ENCODE results near the gene IGF1R.
"Not testable (repeated sequence)": the region's sequence is repeated elsewhere in the genome, so short reads cannot be mapped to it uniquely, and the experiment has no call there.

Gene IGF1R

GRCh38 chr15:98953000-98953787 lies 304.9 kb downstream of the IGF1R start:
- no peak for DNase-seq

GRCh38 chr15:98953968-98954367 lies 305.6 kb downstream of the IGF1R start:
- DNase-seq, result no peak

- no peak for DNase-seq
These were observed 306.1 kb downstream of the IGF1R start for GRCh38 chr15:98954411-98954810.

- no peak for DNase-seq
These were observed 307.0 kb downstream of the IGF1R start for GRCh38 chr15:98955331-98955730.

- no peak for DNase-seq
These were observed 307.8 kb downstream of the IGF1R start for GRCh38 chr15:98955961-98956723.

- no peak for DNase-seq
These were observed 308.6 kb downstream of the IGF1R start for GRCh38 chr15:98956796-98957553.

- no peak for DNase-seq
These were observed 309.3 kb downstream of the IGF1R start for GRCh38 chr15:98957655-98958054.

- DNase-seq, result no peak
These were observed 309.7 kb downstream of the IGF1R start for GRCh38 chr15:98958076-98958475.

GRCh38 chr15:98958918-98959639 lies 310.7 kb downstream of the IGF1R start:
- DNase-seq, result no peak

- DNase-seq, result no peak
These were observed 311.3 kb downstream of the IGF1R start for GRCh38 chr15:98959640-98960007.

- no peak for DNase-seq
These were observed 312.3 kb downstream of the IGF1R start for GRCh38 chr15:98960555-98961050.

GRCh38 chr15:98963444-98963843 lies 315.1 kb downstream of the IGF1R start:
- no peak for DNase-seq

GRCh38 chr15:98964466-98965133 lies 316.3 kb downstream of the IGF1R start:
- DNase-seq, result no peak

GRCh38 chr15:98965134-98965491 lies 316.8 kb downstream of the IGF1R start:
- DNase-seq, result not testable (repeated sequence)

- DNase-seq, result no peak
These were observed 317.3 kb downstream of the IGF1R start for GRCh38 chr15:98965597-98965996.

- no peak for DNase-seq
These were observed 317.9 kb downstream of the IGF1R start for GRCh38 chr15:98966091-98966787.

- DNase-seq, result no peak
These were observed 318.8 kb downstream of the IGF1R start for GRCh38 chr15:98967096-98967495.

GRCh38 chr15:98967916-98968315 lies 319.6 kb downstream of the IGF1R start:
- no peak for DNase-seq

GRCh38 chr15:98968576-98968975 lies 320.2 kb downstream of the IGF1R start:
- no peak for DNase-seq

- DNase-seq, result no peak
These were observed 320.9 kb downstream of the IGF1R start for GRCh38 chr15:98969126-98969735.

GRCh38 chr15:98970799-98971198 lies 322.5 kb downstream of the IGF1R start:
- DNase-seq, result no peak
